Panc1 (cell line): ENCODE data around the gene LRMDA. TPM values are rescaled to one million over a fixed set of nuclear protein-coding genes. Genes with fewer than 3 reads are reported as not detected.

Experiments used
- ATAC-seq: fragments of 200-7000 bp; cut with Tn5 transposase; 2 replicates; pipeline ENCODE4 v1.9.1; 2020; ENCODE audit warnings: mild to moderate bottlenecking, moderate library complexity
- BruUV-seq: library from RNA; stranded (reverse); fragments of 400-500 nt; replicated peaks from 2 replicates; lab custom pipeline; 2021; lab: Mats Ljungman, UMichigan
- CTCF ChIA-PET: fragments of 300-600 bp; sonication (Branson Sonifier 250); formaldehyde crosslinking; loops from one replicate; lab custom pipeline; 2022; ENCODE audit warnings: antibody characterized with exemption; lab: Charles Lee
- POLR2A ChIA-PET: fragments of 300-600 bp; sonication (Branson Sonifier 250); formaldehyde crosslinking; loops from one replicate; lab custom pipeline; 2022; ENCODE audit warnings: antibody characterized with exemption; lab: Charles Lee
- DNase-seq: peaks from one replicate; pipeline ENCODE4 v3.0.0-alpha.2; 2010; ENCODE audit warnings: low read depth, low spot score
- H3K27ac ChIP-seq: 2 replicates; pipeline ENCODE4 v1.5.1; 2011; ENCODE audit warnings: mild to moderate bottlenecking, low read length, inconsistent platforms
- H3K27me3 ChIP-seq: fragments of 200-500 bp; sonication (Bioruptor generic); 2 replicates; pipeline ENCODE4 v1.6.0; 2014; ENCODE audit warnings: low read length, inconsistent platforms; ENCODE audit not compliant: control insufficient read depth, insufficient read depth
- H3K36me3 ChIP-seq: fragments of 200-500 bp; sonication (Bioruptor generic); 2 replicates; pipeline ENCODE4 v1.5.1; 2014; ENCODE audit warnings: inconsistent platforms, mild to moderate bottlenecking, low read length, moderate library complexity; ENCODE audit not compliant: control insufficient read depth, insufficient read depth
- H3K4me1 ChIP-seq: 2 replicates; pipeline ENCODE4 v1.5.1; 2011; ENCODE audit warnings: inconsistent platforms, mild to moderate bottlenecking, low read length, moderate library complexity; ENCODE audit not compliant: control insufficient read depth, insufficient read depth
- H3K4me3 ChIP-seq, 2 experiments: 2 replicates each; pipeline ENCODE4 v1.5.1; 2011 to 2012; ENCODE audit warnings: low read depth in 2 of 2, low read length in 2 of 2, mild to moderate bottlenecking in 2 of 2, inconsistent platforms in 1 of 2, moderate library complexity in 1 of 2
- H3K9me3 ChIP-seq: fragments of 200-500 bp; sonication (Bioruptor generic); 2 replicates; pipeline ENCODE4 v1.5.1; 2014; ENCODE audit warnings: low read depth, mild to moderate bottlenecking, inconsistent platforms, low read length, moderate library complexity; ENCODE audit not compliant: control insufficient read depth, insufficient read depth
- CTCF ChIP-seq: fragments of 450-650 bp; IDR thresholded peaks from 2 replicates; pipeline ENCODE4 v1.5.1; 2017; ENCODE audit warnings: mild to moderate bottlenecking
- POLR2AphosphoS5 ChIP-seq: IDR thresholded peaks from 2 replicates; pipeline ENCODE4 v1.6.1; 2012; ENCODE audit warnings: mild to moderate bottlenecking, low read depth, low read length, moderate library complexity
- REST ChIP-seq, 2 experiments: IDR thresholded peaks; 2 replicates each; pipeline ENCODE4 v1.6.1; 2011 to 2012; ENCODE audit warnings: low read depth in 2 of 2, control low read depth in 1 of 2, low read length in 1 of 2, mild to moderate bottlenecking in 1 of 2, moderate library complexity in 1 of 2; ENCODE audit not compliant: insufficient read depth in 1 of 2
- SIN3A ChIP-seq: IDR thresholded peaks from 2 replicates; pipeline ENCODE4 v1.6.1; 2012; ENCODE audit warnings: low read depth, mild to moderate bottlenecking, low read length, moderate library complexity, borderline replicate concordance; ENCODE audit not compliant: insufficient read depth
- TCF7L2 ChIP-seq: IDR thresholded peaks from 2 replicates; pipeline ENCODE4 v1.6.1; 2011; ENCODE audit warnings: mild to moderate bottlenecking, low read depth, low read length, inconsistent platforms
- in situ Hi-C: cut with HindIII; loops from 2 replicates; pipeline ENCODE4 v1.10.0; 2016; ENCODE audit warnings: low sequenced_read_pairs, low pct_unique_long_range_greater_than_20kb
- intact Hi-C: fragments of 100-400 bp; cut with micrococcal nuclease; formaldehyde crosslinking; loops from one replicate; pipeline ENCODE4 v1.10.0; 2022; ENCODE audit not compliant: unreplicated experiment
- total RNA-seq: library from RNA; stranded (reverse); gene quantifications from one replicate; pipeline ENCODE4 v1.2.1, GENCODE V29; 2021; ENCODE audit not compliant: unreplicated experiment

The LRMDA gene
- total RNA-seq, 1 experiment from 2014 or later = 1.2 TPM

- TF ChIP-seq CTCF = no peak
- TF ChIP-seq SIN3A = no peak
- TF ChIP-seq POLR2AphosphoS5 = no peak
- no peak for TF ChIP-seq REST (IDR thresholded peaks at IDR 0.05; ENCODE audit: insufficient read depth in 1 of 2, low read depth in 2 of 2, low read length in 1 of 2)
- TF ChIP-seq TCF7L2 = no peak
- in situ Hi-C loops (no loop called here), intact Hi-C loops (no loop called here)
- ChIA-PET CTCF (no interaction called here), POLR2A (no interaction called here)
- BruUV-seq = no TSS peak
- ATAC-seq (no peak), DNase-seq (no peak)
- Histone ChIP-seq H3K27me3 (peaks cover 4% of the 10 kb centered on the region; the same call in 1 of the 2 replicates), H3K4me1 (no peaks in the 10 kb centered on the region), H3K27ac (no peak overlapping the region), H3K9me3 (no peaks in the 10 kb centered on the region), H3K36me3 (no peaks in the 10 kb centered on the region), H3K4me3 (no peak overlapping the region)
These were observed 44.2 kb downstream of the LRMDA start for GRCh38 chr10:75475460-75476182.

GRCh38 chr10:75476569-75476968 lies 45.1 kb downstream of the LRMDA start:
- no peaks in the 10 kb centered on the region for H3K9me3 ChIP-seq
- CTCF ChIA-PET = no interaction called here
- no peak overlapping the region for H3K27ac ChIP-seq
- TF ChIP-seq TCF7L2 = no peak
- no peak for TF ChIP-seq CTCF
- TF ChIP-seq REST (IDR thresholded peaks at IDR 0.05; ENCODE audit: insufficient read depth in 1 of 2, low read depth in 2 of 2, low read length in 1 of 2) = no peak
- no peak for TF ChIP-seq SIN3A
- no peak for TF ChIP-seq POLR2AphosphoS5
- ATAC-seq (no peak), DNase-seq (no peak)
- POLR2A ChIA-PET = interaction anchor here (0.7 kb wide), 1 partner anchor 168 kb away, joined by 10 read pairs; no protein-coding TSS in a partner anchor
- no TSS peak for BruUV-seq
- H3K27me3 ChIP-seq = peaks cover 4% of the 10 kb centered on the region; the same call in 1 of the 2 replicates
- no peaks in the 10 kb centered on the region for H3K36me3 ChIP-seq
- intact Hi-C loops = no loop called here
- no peaks in the 10 kb centered on the region for H3K4me1 ChIP-seq
- H3K4me3 ChIP-seq = no peak overlapping the region
- in situ Hi-C loops = no loop called here
